Chondrocyte (in vitro differentiated cells): ENCODE measurements around the gene HCRTR1. TPM values are rescaled to one million over a fixed set of nuclear protein-coding genes. Genes with fewer than 3 reads are reported as not detected.

Experiments used
- DNase-seq: peaks from one replicate; pipeline ENCODE4 v3.0.0; 2021; ENCODE audit warnings: mixed read lengths, low spot score
- H3K27ac Mint-ChIP-seq: one replicate; pipeline ENCODE4 v1.8.0; 2021; ENCODE audit warnings: mild to moderate bottlenecking, moderate library complexity, mixed read lengths; ENCODE audit not compliant: unreplicated experiment
- H3K27me3 Mint-ChIP-seq: 2 replicates; pipeline ENCODE4 v1.8.0; 2021; ENCODE audit warnings: low read depth, mixed read lengths
- H3K36me3 Mint-ChIP-seq: 2 replicates; pipeline ENCODE4 v1.8.0; 2021; ENCODE audit warnings: low read depth, mixed read lengths
- H3K4me1 Mint-ChIP-seq: 2 replicates; pipeline ENCODE4 v1.8.0; 2021; ENCODE audit warnings: low read depth, mild to moderate bottlenecking, mixed read lengths
- H3K4me3 Mint-ChIP-seq: one replicate; pipeline ENCODE4 v1.8.0; 2021; ENCODE audit warnings: mild to moderate bottlenecking, moderate library complexity, mixed read lengths; ENCODE audit not compliant: unreplicated experiment
- H3K9me3 Mint-ChIP-seq: 2 replicates; pipeline ENCODE4 v1.8.0; 2021; ENCODE audit warnings: low read depth, mixed read lengths
- CTCF ChIP-seq: fragments of 200-600 bp; sonication (generic); IDR thresholded peaks from 2 replicates; pipeline ENCODE4 v1.5.0; 2021; ENCODE audit warnings: antibody characterized with exemption, mild to moderate bottlenecking, moderate library complexity
- total RNA-seq: library from RNA; stranded (reverse); gene quantifications from 3 replicates; pipeline ENCODE4 v1.2.1, GENCODE V29; 2021

Gene HCRTR1
- total RNA-seq, 1 donor from 2014 or later, result 0.45 TPM

GRCh38 chr1:31648190-31648589 lies 30.7 kb downstream of the HCRTR1 start:
- Mint-ChIP-seq H3K36me3 (peaks cover 2% of the 10 kb centered on the region), H3K27me3 (no peaks in the 10 kb centered on the region), H3K27ac (peak overlapping the region; percentile 100), H3K4me3 (no peak overlapping the region), H3K9me3 (no peaks in the 10 kb centered on the region), H3K4me1 (peaks cover 83% of the 10 kb centered on the region)
- no peak for TF ChIP-seq CTCF
- DNase-seq, result no peak

GRCh38 chr1:31648641-31649357 lies 31.3 kb downstream of the HCRTR1 start:
- no peaks in the 10 kb centered on the region for H3K27me3 Mint-ChIP-seq
- TF ChIP-seq CTCF, result no peak
- H3K4me3 Mint-ChIP-seq, result no peak overlapping the region
- no peak for DNase-seq
- H3K27ac Mint-ChIP-seq, result peak overlapping the region; percentile 100
- no peaks in the 10 kb centered on the region for H3K9me3 Mint-ChIP-seq
- peaks cover 83% of the 10 kb centered on the region for H3K4me1 Mint-ChIP-seq
- peaks cover 6% of the 10 kb centered on the region for H3K36me3 Mint-ChIP-seq

- H3K27me3 Mint-ChIP-seq, result no peaks in the 10 kb centered on the region
- peaks cover 13% of the 10 kb centered on the region for H3K36me3 Mint-ChIP-seq
- TF ChIP-seq CTCF, result no peak
- H3K4me3 Mint-ChIP-seq, result no peak overlapping the region
- H3K4me1 Mint-ChIP-seq, result peaks cover 72% of the 10 kb centered on the region
- peak overlapping the region; percentile 82 for H3K27ac Mint-ChIP-seq
- no peaks in the 10 kb centered on the region for H3K9me3 Mint-ChIP-seq
- DNase-seq, result no peak
These were observed 32.9 kb downstream of the HCRTR1 start for GRCh38 chr1:31650161-31651088.

- Mint-ChIP-seq H3K9me3 (no peaks in the 10 kb centered on the region), H3K27ac (peak overlapping the region; percentile 82), H3K4me1 (peaks cover 66% of the 10 kb centered on the region), H3K27me3 (no peaks in the 10 kb centered on the region), H3K36me3 (peaks cover 18% of the 10 kb centered on the region), H3K4me3 (no peak overlapping the region)
- DNase-seq, result no peak
- TF ChIP-seq CTCF, result no peak
These were observed 33.6 kb downstream of the HCRTR1 start for GRCh38 chr1:31651089-31651420.

DNA sequence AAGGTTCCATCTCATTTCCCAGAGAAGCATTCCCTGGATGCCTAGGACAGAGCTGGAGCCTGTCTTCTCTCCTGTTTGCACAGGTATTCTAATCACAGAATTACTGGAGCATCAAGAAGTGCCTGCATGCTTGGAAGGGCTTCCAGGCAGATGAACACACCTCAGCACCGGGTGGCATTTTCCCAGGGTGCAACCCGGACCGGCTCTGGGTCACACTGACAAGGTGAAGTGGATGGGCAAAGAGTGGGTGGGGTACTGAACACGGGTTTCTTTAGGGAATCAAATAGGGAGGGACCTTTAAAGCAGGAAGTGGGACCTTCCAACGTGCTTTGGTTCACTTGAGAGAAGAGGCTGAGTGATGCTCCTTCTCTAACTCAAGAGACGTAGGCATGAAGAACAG lies 34.3 kb downstream of the HCRTR1 start:
- Mint-ChIP-seq H3K27me3 (no peaks in the 10 kb centered on the region), H3K4me1 (peaks cover 59% of the 10 kb centered on the region), H3K9me3 (no peaks in the 10 kb centered on the region), H3K36me3 (peaks cover 21% of the 10 kb centered on the region), H3K4me3 (no peak overlapping the region), H3K27ac (peak overlapping the region; percentile 64)
- DNase-seq, result no peak
- no peak for TF ChIP-seq CTCF
